H1 (cell line): ENCODE results near the gene SIRT3. TPM values are rescaled to one million over a fixed set of nuclear protein-coding genes. Genes with fewer than 3 reads are reported as not detected.
"Not testable (repeated sequence)": the region's sequence is repeated elsewhere in the genome, so short reads cannot be mapped to it uniquely, and the experiment has no call there.

Source experiments
- CTCF ChIA-PET: fragments of 300-600 bp; sonication (Branson Sonifier 250); formaldehyde crosslinking; loops from one replicate; lab custom pipeline; 2021; ENCODE audit not compliant: partially characterized antibody; lab: Charles Lee
- POLR2A ChIA-PET: fragments of 300-600 bp; sonication (Branson Sonifier 250); formaldehyde crosslinking; loops from one replicate; lab custom pipeline; 2021; ENCODE audit warnings: inconsistent platforms; ENCODE audit not compliant: partially characterized antibody; lab: Charles Lee
- DNase-seq, 2 experiments: peaks; one replicate each; pipeline versions ENCODE4 v3.0.0 to v3.0.0-alpha.2; 2010 to 2022; ENCODE audit warnings: low spot score in 2 of 2, low read depth in 1 of 2, mixed read lengths in 1 of 2
- FAIRE-seq: peaks from 2 replicates; lab custom pipeline; 2011; peaks lifted over from hg19 to GRCh38; lab: Jason Lieb, UNC
- H2AFZ ChIP-seq: 2 replicates; pipeline ENCODE4 v1.8.1; 2012; ENCODE audit warnings: low read length, inconsistent platforms
- H2AK5ac ChIP-seq: 2 replicates; pipeline ENCODE4 v1.6.1; 2013; ENCODE audit warnings: low read depth, low read length
- H2BK120ac ChIP-seq: replicated peaks from 2 replicates; pipeline ENCODE3; 2013; ENCODE audit warnings: low read depth, low read length, inconsistent platforms
- H2BK12ac ChIP-seq: 2 replicates; pipeline ENCODE4 v1.6.1; 2013; ENCODE audit warnings: low read depth, low read length
- H2BK15ac ChIP-seq: 2 replicates; pipeline ENCODE4 v1.6.1; 2013; ENCODE audit warnings: low read length
- H2BK20ac ChIP-seq: 2 replicates; pipeline ENCODE4 v1.6.1; 2013; ENCODE audit warnings: low read length
- H2BK5ac ChIP-seq: 2 replicates; pipeline ENCODE4 v1.6.1; 2013; ENCODE audit warnings: low read depth, low read length
- H3K14ac ChIP-seq: 2 replicates; pipeline ENCODE4 v1.6.1; 2013; ENCODE audit warnings: inconsistent platforms; ENCODE audit not compliant: insufficient read length
- H3K18ac ChIP-seq: 2 replicates; pipeline ENCODE4 v1.6.1; 2013; ENCODE audit warnings: low read length; ENCODE audit errors: extremely low read depth
- H3K23ac ChIP-seq: 2 replicates; pipeline ENCODE4 v1.6.1; 2013; ENCODE audit warnings: inconsistent platforms; ENCODE audit not compliant: insufficient read length
- H3K23me2 ChIP-seq: 2 replicates; pipeline ENCODE4 v1.6.1; 2013; ENCODE audit warnings: low read depth, low read length
- H3K27ac ChIP-seq: 2 replicates; pipeline ENCODE4 v1.6.1; 2011; ENCODE audit warnings: low read depth, low read length, inconsistent platforms
- H3K27me3 ChIP-seq, 4 experiments: replicated peaks in 1 of 4; 1 replicate in 1 of 4; 2 replicates in 3 of 4; pipeline versions ENCODE4 v1.6.1 to v1.8.1; 2011 to 2013; ENCODE audit warnings: low read length in 3 of 4, mild to moderate bottlenecking in 3 of 4, inconsistent platforms in 2 of 4, mixed read lengths in 2 of 4, moderate library complexity in 1 of 4; ENCODE audit not compliant: control insufficient read depth in 3 of 4, insufficient read depth in 3 of 4; ENCODE audit errors: extremely low read depth in 1 of 4
- H3K36me3 ChIP-seq, 4 experiments: 2 replicates each; pipeline versions ENCODE4 v1.6.1 to v1.8.1; 2011 to 2013; ENCODE audit warnings: mild to moderate bottlenecking in 4 of 4, low read length in 3 of 4, moderate library complexity in 2 of 4, control low read depth in 1 of 4, inconsistent platforms in 1 of 4; ENCODE audit not compliant: insufficient read depth in 4 of 4, control insufficient read depth in 2 of 4
- H3K4ac ChIP-seq: replicated peaks from 2 replicates; pipeline ENCODE3; 2013; ENCODE audit warnings: low read length, low read depth, mixed read lengths, inconsistent platforms; ENCODE audit not compliant: insufficient read length
- H3K4me1 ChIP-seq, 4 experiments: replicated peaks in 1 of 4; 1 replicate in 1 of 4; 2 replicates in 3 of 4; pipeline versions ENCODE4 v1.6.1 to v1.8.1; 2011 to 2013; ENCODE audit warnings: low read length in 3 of 4, inconsistent platforms in 2 of 4, mixed read lengths in 1 of 4; ENCODE audit not compliant: insufficient read depth in 4 of 4, control insufficient read depth in 3 of 4
- H3K4me2 ChIP-seq, 2 experiments: 2 replicates each; pipeline versions ENCODE4 v1.6.1 to v1.8.1; 2011 to 2013; ENCODE audit warnings: low read depth in 2 of 2, low read length in 2 of 2, control low read depth in 1 of 2, inconsistent platforms in 1 of 2, mild to moderate bottlenecking in 1 of 2; ENCODE audit not compliant: insufficient read depth in 1 of 2
- H3K4me3 ChIP-seq, 4 experiments: fragments of 200-600, 300-600 bp in 1 of 4; sonication (generic), shearing (Covaris generic), sonication (Bioruptor Twin) in 1 of 4; 2 replicates each; pipeline versions ENCODE4 v1.5.1 to v1.8.1; 2011 to 2016; ENCODE audit warnings: low read length in 4 of 4, low read depth in 3 of 4, control low read depth in 2 of 4, inconsistent platforms in 2 of 4, mild to moderate bottlenecking in 2 of 4, mixed read lengths in 1 of 4, moderate library complexity in 1 of 4; ENCODE audit not compliant: insufficient read depth in 2 of 4; ENCODE audit errors: extremely low read depth in 1 of 4
- H3K56ac ChIP-seq: replicated peaks from 2 replicates; pipeline ENCODE3; 2013; ENCODE audit warnings: low read depth, mild to moderate bottlenecking, mixed read lengths, low read length, inconsistent platforms; ENCODE audit not compliant: insufficient read length
- H3K79me1 ChIP-seq: 2 replicates; pipeline ENCODE4 v1.6.1; 2013; ENCODE audit warnings: low read depth, low read length, control low read depth
- H3K79me2 ChIP-seq, 2 experiments: 2 replicates each; pipeline versions ENCODE4 v1.6.1 to v1.8.1; 2012 to 2013; ENCODE audit warnings: low read length in 2 of 2, mild to moderate bottlenecking in 2 of 2, inconsistent platforms in 1 of 2; ENCODE audit not compliant: insufficient read depth in 2 of 2, control insufficient read depth in 1 of 2
- H3K9ac ChIP-seq, 4 experiments: replicated peaks in 1 of 4; 1 replicate in 1 of 4; 2 replicates in 3 of 4; pipeline versions ENCODE4 v1.6.1 to v1.8.1; 2011 to 2013; ENCODE audit warnings: low read depth in 3 of 4, low read length in 3 of 4, control low read depth in 2 of 4, mild to moderate bottlenecking in 2 of 4, moderate library complexity in 2 of 4, inconsistent platforms in 1 of 4; ENCODE audit errors: extremely low read depth in 1 of 4
- H3K9me3 ChIP-seq, 2 experiments: 2 replicates each; pipeline versions ENCODE4 v1.6.1 to v1.8.1; 2012 to 2013; ENCODE audit warnings: mild to moderate bottlenecking in 2 of 2, moderate library complexity in 2 of 2, control low read depth in 1 of 2, inconsistent platforms in 1 of 2, low read depth in 1 of 2, low read length in 1 of 2, mixed read lengths in 1 of 2; ENCODE audit not compliant: insufficient read depth in 2 of 2
- H4K20me1 ChIP-seq, 2 experiments: replicated peaks in 1 of 2; 2 replicates each; pipeline versions ENCODE3 to v1.8.1; 2011 to 2013; ENCODE audit warnings: inconsistent platforms in 2 of 2, low read length in 2 of 2, mild to moderate bottlenecking in 1 of 2; ENCODE audit not compliant: insufficient read depth in 2 of 2, control insufficient read depth in 1 of 2
- H4K5ac ChIP-seq: 2 replicates; pipeline ENCODE4 v1.6.1; 2013; ENCODE audit warnings: low read length, low read depth, mixed read lengths, inconsistent platforms; ENCODE audit not compliant: insufficient read length
- H4K8ac ChIP-seq: 2 replicates; pipeline ENCODE4 v1.8.0; 2013; ENCODE audit warnings: mild to moderate bottlenecking, moderate library complexity, low read length, inconsistent platforms; ENCODE audit not compliant: insufficient read depth; ENCODE audit errors: extremely low read depth
- H4K91ac ChIP-seq: replicated peaks from 2 replicates; pipeline ENCODE3; 2013; ENCODE audit warnings: low read length, mixed read lengths, inconsistent platforms; ENCODE audit not compliant: insufficient read length
- WGBS, 2 experiments: shearing (Covaris generic) in 1 of 2; methylation state at CpG; one replicate each; pipeline versions ENCODE4 v1.1.6 to v1.1.7; 2013 to 2015; ENCODE audit warnings: low lambda C conversion rate in 2 of 2, mixed read lengths in 2 of 2, inconsistent platforms in 1 of 2, low coverage in 1 of 2, missing lambda C conversion rate in 1 of 2; ENCODE audit not compliant: insufficient replicate concordance in 2 of 2, insufficient coverage in 1 of 2, insufficient read length in 1 of 2; ENCODE audit errors: extremely low coverage in 1 of 2, missing lambda C conversion rate in 1 of 2; 5-methylcytosine and 5-hydroxymethylcytosine counted together
- polyA plus RNA-seq, 7 experiments: library from polyadenylated mRNA; depleted of rRNA in 3 of 7; stranded (reverse) in 5 of 7; unstranded in 2 of 7; fragments of >200 nt in 5 of 7; fragments of 200-250 nt in 2 of 7; gene quantifications; 1 replicate in 5 of 7; 2 replicates in 1 of 7; 4 replicates in 1 of 7; pipeline versions ENCODE4 v1.2.1 to v1.2.3, GENCODE V29; 2011 to 2013; ENCODE audit warnings: missing spikeins in 2 of 7, mixed read lengths in 2 of 7
- total RNA-seq: library from RNA; stranded (reverse); fragmentation: NEBNext Ultra II Directional; extraction: Animal tissue kit (Norgen Biotek cat#: 25700); gene quantifications from 2 replicates; pipeline ENCODE4 v1.2.1, GENCODE V29; 2021

SIRT3 gene
- total and polyA plus RNA-seq, 2 of the 8 experiments (the other 6 are each of a cell fraction or from before 2014, with no cell fraction given) = 14.3 to 21.6 TPM

DNA sequence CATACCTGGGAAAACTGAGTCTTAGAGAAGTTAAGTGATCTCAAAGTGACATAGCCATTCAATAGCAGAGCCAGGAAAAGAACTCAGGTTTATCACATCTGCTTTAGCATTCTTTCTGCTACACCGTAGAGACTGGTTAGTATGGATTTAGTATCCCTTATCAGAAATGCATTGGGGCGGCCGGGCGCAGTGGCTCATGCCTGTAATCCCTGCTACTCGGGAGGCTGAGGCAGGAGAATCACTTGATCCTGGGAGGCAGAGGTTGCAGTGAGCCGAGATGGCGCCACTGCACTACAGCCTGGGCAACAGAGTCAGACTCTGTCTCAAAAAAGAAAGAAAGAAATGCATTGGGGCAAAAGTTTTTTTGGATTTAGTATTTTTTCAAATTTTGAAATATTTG is 2.2 kb upstream of the SIRT3 start:
- H4K20me1 ChIP-seq, H4K8ac ChIP-seq, H2BK15ac ChIP-seq, H3K23ac ChIP-seq, H3K4ac ChIP-seq, FAIRE-seq, H4K91ac ChIP-seq, H2BK120ac ChIP-seq, H3K14ac ChIP-seq, H2AFZ ChIP-seq, H3K9me3 ChIP-seq, H2AK5ac ChIP-seq, H4K5ac ChIP-seq, H2BK20ac ChIP-seq, H2BK5ac ChIP-seq, H2BK12ac ChIP-seq, H3K4me1 ChIP-seq, H3K18ac ChIP-seq, H3K79me1 ChIP-seq, H3K56ac ChIP-seq, H3K27ac ChIP-seq, DNase-seq, H3K9ac ChIP-seq, H3K4me2 ChIP-seq, H3K27me3 ChIP-seq: not testable (repeated sequence)
- ChIA-PET POLR2A (interaction anchor here (1.7 kb wide), 2 partner anchors 11 to 16 kb away, joined by 4 to 5 read pairs; no protein-coding TSS in a partner anchor), CTCF (interaction anchor here (0.5 to 8.7 kb wide), 7 partner anchors 15 to 133 kb away, joined by 3 to 88 read pairs (median 7); no protein-coding TSS in a partner anchor)
- 90% methylated on average over 7 of the region's 7 CpGs; no CpG with 5 or more reads in 1 of the 2 experiments for WGBS, 2 experiments
- Histone ChIP-seq H3K4me3 (peak overlapping the region in 1 of 4 experiments; percentile 98; a peak in 2 of 8 replicates), H3K79me2 (peaks cover 9 to 27% of the 10 kb centered on the region in 2 experiments), H3K36me3 (peaks cover 0 to 14% (median 7%) of the 10 kb centered on the region in 4 experiments; a peak in 4 of 8 replicates), H3K23me2 (peaks cover 14% of the 10 kb centered on the region)
